Lung (tissue), 12 donors: ENCODE data around the gene NUDT17. TPM values are rescaled to one million over a fixed set of nuclear protein-coding genes. Genes with fewer than 3 reads are reported as not detected.

Source experiments
- ATAC-seq: fragments of 200-7000 bp; cut with Tn5 transposase; one replicate; pipeline ENCODE4 v1.9.1; 2020; ENCODE audit warnings: moderate number of reproducible peaks; ENCODE audit not compliant: insufficient read depth, low FRiP score
- DNase-seq, 3 donors: peaks; one replicate each; pipeline ENCODE4 v3.0.0-alpha.2; 2013 to 2017
- H3K27ac ChIP-seq, 2 donors: one replicate each; pipeline ENCODE4 v1.5.1; 2013; ENCODE audit warnings: mild to moderate bottlenecking in 2 of 2, moderate library complexity in 2 of 2, control low read depth in 1 of 2, inconsistent platforms in 1 of 2, low read depth in 1 of 2, low read length in 1 of 2
- H3K27me3 ChIP-seq, 3 donors: one replicate each; pipeline ENCODE4 v1.5.1; 2013; ENCODE audit warnings: low read length in 2 of 3; ENCODE audit not compliant: control insufficient read depth in 3 of 3, insufficient read depth in 3 of 3
- H3K36me3 ChIP-seq, 4 donors: one replicate each; pipeline ENCODE4 v1.5.1; 2013; ENCODE audit warnings: low read length in 4 of 4, mild to moderate bottlenecking in 1 of 4, moderate library complexity in 1 of 4; ENCODE audit not compliant: control insufficient read depth in 4 of 4, insufficient read depth in 4 of 4
- H3K4me1 ChIP-seq, 5 donors: one replicate each; pipeline ENCODE4 v1.5.1; 2013; ENCODE audit warnings: low read length in 5 of 5, mild to moderate bottlenecking in 2 of 5, moderate library complexity in 1 of 5; ENCODE audit not compliant: control insufficient read depth in 5 of 5, insufficient read depth in 5 of 5
- H3K4me3 ChIP-seq: one replicate; pipeline ENCODE4 v1.5.1; 2013; ENCODE audit warnings: mild to moderate bottlenecking, control low read depth, moderate library complexity
- H3K9ac ChIP-seq, 2 donors: one replicate each; pipeline ENCODE4 v1.5.1; 2013; ENCODE audit warnings: low read length in 2 of 2, control low read depth in 1 of 2; ENCODE audit not compliant: insufficient read depth in 1 of 2
- H3K9me3 ChIP-seq, 4 donors: one replicate each; pipeline ENCODE4 v1.5.1; 2013; ENCODE audit warnings: low read length in 3 of 4, mild to moderate bottlenecking in 1 of 4, moderate library complexity in 1 of 4; ENCODE audit not compliant: control insufficient read depth in 4 of 4, insufficient read depth in 3 of 4
- WGBS, 2 donors: extraction: QIAGEN DNeasy Blood & Tissue Kit; methylation state at CpG; one replicate each; pipeline ENCODE4 v1.1.7; 2013; 5-methylcytosine and 5-hydroxymethylcytosine counted together
- polyA plus RNA-seq, 2 donors: library from polyadenylated mRNA; stranded (reverse); fragments of 200-250 nt; gene quantifications; one replicate each; pipeline ENCODE4 v1.2.1, GENCODE V29; 2013
- total RNA-seq, 2 donors: library from RNA; depleted of rRNA in 1 of 2; stranded (reverse); fragments of >200 nt in 1 of 2; gene quantifications; one replicate each; pipeline ENCODE4 v1.2.1, GENCODE V29; 2014 to 2021
- TF ChIP-seq, protein P1 (sequence below): IDR thresholded peaks from 2 replicates; pipeline ENCODE4 v1.5.1; 2012; ENCODE audit warnings: mild to moderate bottlenecking; ENCODE audit errors: control extremely low read depth, extremely low read depth
- donor health status: control.
- donor health status: control.
- donor health status: Bipolar disorder and iron deficiency.
- donor health status: healthy.
- donor health status: DM: yes; HTN: yes; CAD: no.

The NUDT17 gene
- total and polyA plus RNA-seq, 4 donors: 1.6 to 6.2 (median 3.5) TPM

DNA sequence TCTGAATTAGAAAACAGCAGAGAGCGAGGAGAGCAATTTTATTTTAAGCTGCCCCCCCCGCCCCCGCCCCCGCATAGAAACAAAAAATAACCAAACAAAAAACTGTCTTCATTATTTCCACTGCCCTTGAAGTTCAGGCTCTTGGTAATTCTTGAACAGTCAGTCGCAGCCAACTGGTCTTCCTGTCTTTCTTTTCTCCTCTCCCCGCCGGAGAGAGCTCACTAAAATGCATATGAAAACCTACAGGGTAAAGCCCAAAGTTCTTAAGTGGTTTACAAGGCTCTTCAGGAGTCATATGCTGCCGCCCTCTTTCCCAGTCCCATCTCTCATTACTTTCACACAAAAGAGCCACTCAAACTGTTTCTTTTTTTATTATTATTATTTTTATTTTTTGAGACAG lies 41.4 kb downstream of the NUDT17 start:
- 62 to 73% methylated on average over 8 of the region's 8 CpGs for WGBS, 2 donors
- no peak for DNase-seq
- Histone ChIP-seq H3K9me3 (no peaks in the 10 kb centered on the region), H3K27ac (peak overlapping the region in 1 of 2 donors; percentile 24), H3K27me3 (peaks cover 0 to 13% (median 5%) of the 10 kb centered on the region in 3 donors), H3K36me3 (no peaks in the 10 kb centered on the region), H3K4me1 (peaks cover 0 to 9% (median 6%) of the 10 kb centered on the region in 5 donors), H3K4me3 (no peak overlapping the region), H3K9ac (no peak overlapping the region)
- TF ChIP-seq, protein P1, sequence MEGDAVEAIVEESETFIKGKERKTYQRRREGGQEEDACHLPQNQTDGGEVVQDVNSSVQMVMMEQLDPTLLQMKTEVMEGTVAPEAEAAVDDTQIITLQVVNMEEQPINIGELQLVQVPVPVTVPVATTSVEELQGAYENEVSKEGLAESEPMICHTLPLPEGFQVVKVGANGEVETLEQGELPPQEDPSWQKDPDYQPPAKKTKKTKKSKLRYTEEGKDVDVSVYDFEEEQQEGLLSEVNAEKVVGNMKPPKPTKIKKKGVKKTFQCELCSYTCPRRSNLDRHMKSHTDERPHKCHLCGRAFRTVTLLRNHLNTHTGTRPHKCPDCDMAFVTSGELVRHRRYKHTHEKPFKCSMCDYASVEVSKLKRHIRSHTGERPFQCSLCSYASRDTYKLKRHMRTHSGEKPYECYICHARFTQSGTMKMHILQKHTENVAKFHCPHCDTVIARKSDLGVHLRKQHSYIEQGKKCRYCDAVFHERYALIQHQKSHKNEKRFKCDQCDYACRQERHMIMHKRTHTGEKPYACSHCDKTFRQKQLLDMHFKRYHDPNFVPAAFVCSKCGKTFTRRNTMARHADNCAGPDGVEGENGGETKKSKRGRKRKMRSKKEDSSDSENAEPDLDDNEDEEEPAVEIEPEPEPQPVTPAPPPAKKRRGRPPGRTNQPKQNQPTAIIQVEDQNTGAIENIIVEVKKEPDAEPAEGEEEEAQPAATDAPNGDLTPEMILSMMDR: no peak
- ATAC-seq: no peak

DNA sequence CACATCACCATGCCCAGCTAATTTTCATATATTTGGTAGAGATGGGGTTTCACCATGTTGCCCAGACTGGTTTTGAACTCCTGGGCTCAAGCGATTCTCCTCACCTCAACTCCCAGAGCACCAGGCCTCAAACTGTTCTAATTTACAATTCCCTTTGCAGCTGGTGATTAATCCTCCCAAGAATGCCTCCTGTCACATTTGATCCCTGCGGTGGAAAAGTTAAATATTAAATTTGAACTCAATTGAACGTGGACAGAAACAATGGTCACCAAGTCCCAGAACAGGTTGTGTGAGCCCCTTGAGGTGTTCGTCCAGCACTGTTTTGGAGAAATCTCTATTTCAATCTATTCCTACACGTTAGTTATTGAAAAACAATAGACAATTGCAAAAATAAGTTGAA lies 42.2 kb downstream of the NUDT17 start:
- peak; percentile 24 to 46 (median 45) for DNase-seq
- H3K27me3 ChIP-seq: peaks cover 0 to 13% (median 5%) of the 10 kb centered on the region in 3 donors
- peaks cover 4 to 15% (median 10%) of the 10 kb centered on the region in 5 donors for H3K4me1 ChIP-seq

DNA sequence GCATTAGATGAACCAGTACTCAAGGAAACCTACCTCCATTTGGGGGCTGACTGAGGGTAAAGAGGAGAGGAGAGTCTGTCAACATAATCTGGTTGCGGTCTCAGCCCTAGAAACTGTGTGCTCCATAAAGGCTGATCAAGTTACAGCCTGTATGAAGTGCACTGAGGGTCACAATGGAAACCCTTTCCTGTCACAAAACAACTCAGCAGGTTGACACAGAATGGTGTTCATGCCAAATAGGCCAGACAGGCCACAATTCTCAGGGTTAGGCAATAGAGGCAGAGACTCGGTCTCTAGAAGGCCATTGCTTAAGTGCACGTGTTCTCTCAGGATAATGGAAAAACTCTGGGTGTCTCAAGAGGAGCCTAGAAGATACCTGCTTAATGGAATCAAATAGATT lies 44.3 kb downstream of the NUDT17 start:
- ATAC-seq: no peak
- Histone ChIP-seq H3K27ac (peak overlapping the region in 1 of 2 donors; percentile 49), H3K27me3 (peaks cover 0 to 4% (median under 1%) of the 10 kb centered on the region in 3 donors), H3K9ac (no peak overlapping the region), H3K4me1 (peaks cover 4 to 22% (median 15%) of the 10 kb centered on the region in 5 donors), H3K36me3 (no peaks in the 10 kb centered on the region), H3K4me3 (no peak overlapping the region), H3K9me3 (no peaks in the 10 kb centered on the region)
- 64 to 65% methylated on average over 3 of the region's 3 CpGs for WGBS, 2 donors
- TF ChIP-seq, protein P1: no peak
- peak in 1 of 3 donors; percentile 51 for DNase-seq

More for the DNA sequence above, 42.2 kb downstream of the NUDT17 start:
- TF ChIP-seq, protein P1: no peak
- Histone ChIP-seq H3K36me3 (no peaks in the 10 kb centered on the region), H3K9ac (no peak overlapping the region), H3K27ac (no peak overlapping the region), H3K4me3 (no peak overlapping the region), H3K9me3 (no peaks in the 10 kb centered on the region)
- no peak for ATAC-seq
- WGBS, 2 donors: 71 to 81% methylated on average over 5 of the region's 5 CpGs

DNA sequence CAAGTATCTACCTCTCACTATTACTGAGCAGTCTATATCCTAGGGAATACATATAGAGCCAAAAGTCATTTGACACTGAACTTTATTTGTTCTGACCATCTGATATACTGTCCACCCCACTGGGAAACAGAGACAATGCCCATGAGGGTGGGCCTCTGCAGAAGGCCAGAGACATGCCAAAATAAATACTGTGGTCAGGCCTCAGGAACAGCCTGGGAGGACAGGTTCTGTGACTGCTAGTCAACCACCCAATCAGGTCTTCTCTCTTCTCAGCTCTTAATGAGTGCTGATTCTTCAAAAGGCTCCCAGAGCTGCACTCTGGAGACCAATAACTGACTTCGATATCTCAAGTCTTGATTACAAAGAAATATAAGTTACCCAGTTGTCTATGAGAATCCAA lies 45.7 kb downstream of the NUDT17 start:
- Histone ChIP-seq H3K27ac (peak overlapping the region; percentile 84 to 94), H3K9me3 (no peaks in the 10 kb centered on the region), H3K36me3 (peaks cover 0 to 3% (median 0%) of the 10 kb centered on the region in 4 donors), H3K4me3 (no peak overlapping the region), H3K27me3 (no peaks in the 10 kb centered on the region), H3K4me1 (peaks cover 3 to 19% (median 15%) of the 10 kb centered on the region in 5 donors), H3K9ac (no peak overlapping the region)
- ATAC-seq: no peak
- TF ChIP-seq, protein P1: no peak
- peak in 1 of 3 donors; percentile 62 for DNase-seq
- 50 to 75% methylated on average over 1 of the region's 1 CpG for WGBS, 2 donors
